GM23338 (cell line): Measurements from ENCODE around the gene IGSF5.
"Not testable (repeated sequence)": the region's sequence is repeated elsewhere in the genome, so short reads cannot be mapped to it uniquely, and the experiment has no call there.

Experiments
- CREB1 ChIP-seq: fragments of 250-450 bp; sonication (Bioruptor Pico); IDR thresholded peaks from 2 replicates; pipeline ENCODE4 v1.5.0; 2020; ENCODE audit warnings: low read depth, mild to moderate bottlenecking, moderate library complexity
- CTCF ChIP-seq, 2 experiments: fragments of 200-600 bp in 1 of 2; sonication (generic) in 1 of 2; conservative IDR thresholded peaks; 2 replicates each; pipeline versions ENCODE4 v1.5.1 to v1.6.1; 2016 to 2017; ENCODE audit warnings: antibody characterized with exemption in 2 of 2, low read depth in 2 of 2, mild to moderate bottlenecking in 2 of 2, moderate library complexity in 1 of 2
- EZH2 ChIP-seq: fragments of 200-600 bp; sonication (generic); IDR thresholded peaks from one replicate; pipeline ENCODE4 v1.8.0; 2017; ENCODE audit warnings: antibody characterized with exemption, mild to moderate bottlenecking, low read depth; ENCODE audit not compliant: unreplicated experiment
- EZH2phosphoT487 ChIP-seq: fragments of 200-600 bp; sonication (generic); IDR thresholded peaks from one replicate; pipeline ENCODE4 v1.8.1; 2018; ENCODE audit warnings: antibody characterized with exemption; ENCODE audit not compliant: unreplicated experiment
- POLR2AphosphoS5 ChIP-seq: IDR thresholded peaks from 2 replicates; pipeline ENCODE4 v1.6.1; 2016; ENCODE audit warnings: antibody characterized with exemption, low read depth
- REST ChIP-seq: IDR thresholded peaks from one replicate; pipeline ENCODE4 v1.6.1; 2018; ENCODE audit warnings: antibody characterized with exemption; ENCODE audit not compliant: unreplicated experiment
- STAT1 ChIP-seq: IDR thresholded peaks from one replicate; pipeline ENCODE4 v1.6.1; 2016; ENCODE audit warnings: antibody characterized with exemption; ENCODE audit not compliant: unreplicated experiment

- TF ChIP-seq CTCF (conservative IDR thresholded peaks at IDR 0.05; ENCODE audit: low read depth in 2 of 2); CREB1 (CRISPR knock-in tag); EZH2; REST; EZH2phosphoT487; POLR2AphosphoS5; STAT1: not testable (repeated sequence)
These were observed 5.5 kb upstream of the IGSF5 start for GRCh38 chr21:39739531-39739930.
